ENCODE measurements around the gene TAS2R13.

The TAS2R13 gene

DNA sequence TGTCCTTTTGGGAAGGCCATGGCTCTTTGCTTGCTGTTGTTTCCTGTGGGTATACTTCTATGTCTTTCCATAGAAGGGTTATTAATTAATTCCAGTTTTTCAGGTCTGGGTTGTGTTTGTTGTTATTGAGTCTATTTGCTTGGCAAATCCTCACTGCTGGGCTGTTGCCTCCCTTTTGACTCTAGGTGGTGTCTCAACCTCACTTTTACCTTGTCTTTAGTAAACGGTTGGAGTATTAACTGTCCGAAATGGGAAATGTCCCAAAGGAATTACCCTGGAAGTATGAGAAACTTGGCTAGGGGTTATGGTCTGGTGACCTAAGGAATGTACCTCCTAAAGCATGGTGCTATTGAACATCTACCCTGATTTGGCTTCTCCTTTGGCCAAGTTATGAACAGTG, 42.0 kb downstream of the TAS2R13 start:
- DNase-seq (ENCODE audit: low read depth): no peak

DNA sequence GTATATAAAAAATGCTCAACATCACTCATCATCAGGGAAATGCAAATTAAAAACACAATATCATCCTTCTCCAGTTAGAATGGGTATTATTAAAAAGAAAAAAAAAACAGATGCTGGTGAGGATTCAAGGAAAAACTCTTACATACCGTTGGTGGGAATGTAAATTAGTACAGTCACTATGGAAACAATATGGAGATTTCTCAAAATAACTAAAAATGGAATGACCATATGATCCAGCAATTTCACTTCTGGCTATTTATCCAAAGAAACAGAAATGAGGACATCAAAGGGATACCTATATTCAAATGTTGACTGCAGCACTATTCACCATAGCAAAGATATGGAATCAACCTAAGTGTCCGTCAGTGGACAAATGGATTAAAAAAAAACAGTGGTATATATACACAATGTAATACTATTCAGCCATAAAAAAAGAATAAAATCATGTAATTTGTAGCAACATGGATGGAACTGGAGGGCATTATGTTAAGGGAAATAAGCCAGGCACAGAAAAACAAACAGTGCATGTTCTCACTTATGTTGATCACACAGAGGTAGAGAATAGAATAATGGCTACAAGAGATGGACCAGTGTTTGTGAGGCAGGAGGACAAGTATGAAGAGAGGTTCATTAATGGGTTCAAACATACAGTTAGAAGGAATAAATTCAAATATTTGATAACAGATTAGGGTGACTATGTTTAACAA, 45.7 kb downstream of the TAS2R13 start:
- no peak for DNase-seq (ENCODE audit: low read depth)

DNA sequence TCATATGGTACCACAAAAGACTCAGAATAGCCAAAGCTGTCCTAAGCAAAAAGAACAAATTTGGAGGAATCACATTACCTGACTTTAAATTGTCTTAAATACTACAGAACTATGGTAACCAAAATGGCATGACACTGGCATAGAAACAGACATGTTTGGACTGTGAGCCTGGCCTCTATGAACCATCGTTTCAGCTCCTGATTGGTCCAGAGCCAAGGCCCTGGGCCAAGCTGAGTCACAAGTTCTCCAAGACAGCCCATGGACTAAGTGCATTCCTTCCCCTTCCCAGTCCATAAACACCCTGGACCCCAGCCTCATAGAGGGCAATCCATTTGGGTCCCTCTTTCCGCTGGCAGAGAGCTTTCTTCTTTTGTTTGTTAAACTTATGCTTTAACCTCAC, 48.0 kb downstream of the TAS2R13 start:
- no peak for DNase-seq (ENCODE audit: low read depth)

All from activated T-helper 9 cell treated with anti-CD3 and anti-CD28 coated beads, Interleukin-2, amount 50 U/mL, for 16 hours (primary cell).